22Rv1 (cell line): Measurements from ENCODE around the gene RANBP3L.

ENCODE experiments used
- ZFX ChIP-seq: fragments of 450-650 bp; IDR thresholded peaks from 2 replicates; pipeline ENCODE4 v1.6.1; 2017; ENCODE audit warnings: antibody characterized with exemption, borderline replicate concordance
- TF ChIP-seq, protein P1 (sequence below): fragments of 450-650 bp; IDR thresholded peaks from 2 replicates; pipeline ENCODE4 v1.5.1; 2017; ENCODE audit warnings: mild to moderate bottlenecking

DNA sequence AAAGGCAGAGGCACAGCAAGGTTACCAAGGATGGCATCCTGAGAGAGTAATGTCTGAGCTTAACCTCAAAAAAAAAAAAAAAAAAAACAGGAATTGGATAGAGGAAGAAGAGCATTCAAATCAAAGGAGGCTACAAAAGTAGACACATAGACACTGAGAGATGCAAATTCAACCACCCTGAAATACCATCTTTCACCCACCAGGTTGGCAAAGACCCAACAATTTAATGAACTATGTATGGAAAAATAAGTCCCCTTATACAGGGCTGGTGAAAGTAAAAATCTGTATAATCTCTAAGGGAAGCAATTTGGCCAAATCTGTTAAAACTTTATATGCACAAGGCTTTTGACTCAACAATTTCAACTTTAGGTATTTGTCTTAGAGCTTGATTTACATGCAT is 64.9 kb downstream of the RANBP3L start:
- TF ChIP-seq, protein P1, sequence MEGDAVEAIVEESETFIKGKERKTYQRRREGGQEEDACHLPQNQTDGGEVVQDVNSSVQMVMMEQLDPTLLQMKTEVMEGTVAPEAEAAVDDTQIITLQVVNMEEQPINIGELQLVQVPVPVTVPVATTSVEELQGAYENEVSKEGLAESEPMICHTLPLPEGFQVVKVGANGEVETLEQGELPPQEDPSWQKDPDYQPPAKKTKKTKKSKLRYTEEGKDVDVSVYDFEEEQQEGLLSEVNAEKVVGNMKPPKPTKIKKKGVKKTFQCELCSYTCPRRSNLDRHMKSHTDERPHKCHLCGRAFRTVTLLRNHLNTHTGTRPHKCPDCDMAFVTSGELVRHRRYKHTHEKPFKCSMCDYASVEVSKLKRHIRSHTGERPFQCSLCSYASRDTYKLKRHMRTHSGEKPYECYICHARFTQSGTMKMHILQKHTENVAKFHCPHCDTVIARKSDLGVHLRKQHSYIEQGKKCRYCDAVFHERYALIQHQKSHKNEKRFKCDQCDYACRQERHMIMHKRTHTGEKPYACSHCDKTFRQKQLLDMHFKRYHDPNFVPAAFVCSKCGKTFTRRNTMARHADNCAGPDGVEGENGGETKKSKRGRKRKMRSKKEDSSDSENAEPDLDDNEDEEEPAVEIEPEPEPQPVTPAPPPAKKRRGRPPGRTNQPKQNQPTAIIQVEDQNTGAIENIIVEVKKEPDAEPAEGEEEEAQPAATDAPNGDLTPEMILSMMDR: no peak
- TF ChIP-seq ZFX: no peak
